Activated CD4-positive, CD25-positive, alpha-beta regulatory T cell treated with anti-CD3 and anti-CD28 coated beads, Interleukin-2, amount 50 U/mL, for 16 hours (primary cell): ENCODE measurements around the gene PHF23.

Experiments
- DNase-seq: peaks from one replicate; pipeline ENCODE4 v3.0.0-alpha.2; 2020; ENCODE audit warnings: low read depth, low spot score

PHF23 gene

GRCh38 chr17:7219812-7220592 lies 19.3 kb downstream of the PHF23 start, which contains the start of the genes ACADVL and DLG4:
Gene ACADVL (plus strand): TSS chr17:7219938. CDS start chr17:7219985, 47 bp downstream.
Gene DLG4 (minus strand): TSS chr17:7219836.
- DNase-seq, result peak; percentile 55

GRCh38 chr17:7219229-7219811 lies 19.9 kb downstream of the PHF23 start:
- DNase-seq, result no peak

GRCh38 chr17:7218758-7219157 lies 20.5 kb downstream of the PHF23 start:
- no peak for DNase-seq

GRCh38 chr17:7218166-7218565 lies 21.1 kb downstream of the PHF23 start:
- no peak for DNase-seq

- DNase-seq, result no peak
These were observed 21.9 kb downstream of the PHF23 start for GRCh38 chr17:7217113-7217987.

- no peak for DNase-seq
These were observed 22.8 kb downstream of the PHF23 start for GRCh38 chr17:7216242-7217112.

- DNase-seq, result no peak
These were observed 23.5 kb downstream of the PHF23 start for GRCh38 chr17:7215652-7216180.

GRCh38 chr17:7215136-7215638 lies 24.1 kb downstream of the PHF23 start:
- DNase-seq, result no peak

GRCh38 chr17:7214300-7215135 lies 24.7 kb downstream of the PHF23 start:
- peak; percentile 94 for DNase-seq

GRCh38 chr17:7213895-7214299 lies 25.4 kb downstream of the PHF23 start:
- no peak for DNase-seq

- DNase-seq, result no peak
These were observed 27.6 kb downstream of the PHF23 start for GRCh38 chr17:7211491-7212273.

GRCh38 chr17:7208754-7209460 lies 30.4 kb downstream of the PHF23 start:
- no peak for DNase-seq

- DNase-seq, result no peak
These were observed 31.2 kb downstream of the PHF23 start for GRCh38 chr17:7208027-7208571.

GRCh38 chr17:7207120-7208001 lies 31.9 kb downstream of the PHF23 start:
- DNase-seq, result no peak

GRCh38 chr17:7205561-7205960 lies 33.7 kb downstream of the PHF23 start:
- no peak for DNase-seq

- peak; percentile 88 for DNase-seq
These were observed 34.3 kb downstream of the PHF23 start for GRCh38 chr17:7204828-7205461.

- no peak for DNase-seq
These were observed 34.9 kb downstream of the PHF23 start for GRCh38 chr17:7204336-7204735.
